GM18861 (cell line): ENCODE results near the gene XK.
"Not testable (repeated sequence)": the region's sequence is repeated elsewhere in the genome, so short reads cannot be mapped to it uniquely, and the experiment has no call there.

ENCODE experiments used
- ATAC-seq: cut with Tn5 transposase; IDR thresholded peaks from one replicate; pipeline ENCODE4 v1.9.1; 2021; ENCODE audit not compliant: unreplicated experiment

Gene XK

DNA sequence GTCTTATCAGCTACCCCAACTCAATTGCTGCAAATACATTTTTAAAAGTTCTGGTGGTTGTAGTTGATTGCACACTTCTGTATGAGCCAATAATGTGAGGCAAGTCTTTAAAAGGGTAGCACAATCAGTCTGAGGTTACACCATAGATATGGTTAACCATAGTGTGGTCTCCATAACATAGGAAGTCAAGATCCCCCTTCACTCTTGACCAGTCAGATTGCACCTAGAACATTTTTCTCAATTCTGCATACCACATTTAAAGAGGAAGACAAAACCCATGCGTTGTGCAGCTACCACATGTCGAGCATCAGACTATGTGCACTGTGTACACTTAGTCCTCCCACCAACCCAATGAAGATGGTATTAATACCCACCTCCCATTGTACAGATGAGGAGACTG is 67.8 kb downstream of the XK start:
- ATAC-seq: no peak

DNA sequence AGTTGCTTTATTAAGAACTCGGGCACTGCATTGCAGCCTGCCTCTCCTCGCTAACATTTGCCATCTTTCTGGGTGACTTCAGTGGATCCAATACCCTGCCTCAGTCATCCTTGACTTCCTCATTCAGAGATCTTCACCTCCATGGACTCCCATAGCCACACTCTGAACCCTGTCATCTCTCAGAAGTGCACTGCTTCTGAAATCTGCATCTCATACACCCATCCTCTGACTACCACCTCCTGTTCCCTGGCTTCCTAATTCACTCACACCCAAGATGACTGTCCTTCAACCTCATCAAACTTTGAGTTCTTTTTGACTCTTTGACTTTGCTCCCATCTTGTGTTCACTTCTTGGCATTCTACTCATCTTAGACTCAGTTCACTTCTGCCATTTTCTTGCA is 68.9 kb downstream of the XK start:
- ATAC-seq: no peak

GRCh38 chrX:37755025-37755424 is 69.4 kb downstream of the XK start:
- ATAC-seq: peak; percentile 92

DNA sequence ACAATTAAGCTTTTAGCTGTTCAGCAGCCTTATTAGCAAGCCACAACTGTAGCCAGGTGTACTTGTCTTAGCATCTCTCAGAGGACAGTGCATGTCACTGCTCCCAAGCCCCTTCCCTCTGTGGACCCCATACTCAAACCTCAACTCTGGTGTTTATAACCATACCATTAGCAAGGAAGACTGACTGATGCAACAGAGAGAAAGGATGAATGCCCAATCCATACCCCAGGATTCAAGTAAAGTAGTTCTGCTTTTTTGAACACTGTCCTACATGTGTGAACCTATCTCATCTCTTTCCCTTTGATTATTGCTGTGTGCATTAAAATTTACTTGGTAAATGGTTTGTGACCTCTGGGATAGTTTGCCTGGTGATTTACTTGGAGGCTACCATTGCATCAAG is 71.5 kb downstream of the XK start:
- ATAC-seq: no peak

GRCh38 chrX:37759351-37759750 is 73.8 kb downstream of the XK start:
- ATAC-seq: no peak

GRCh38 chrX:37759878-37760418 is 74.4 kb downstream of the XK start:
- no peak for ATAC-seq

DNA sequence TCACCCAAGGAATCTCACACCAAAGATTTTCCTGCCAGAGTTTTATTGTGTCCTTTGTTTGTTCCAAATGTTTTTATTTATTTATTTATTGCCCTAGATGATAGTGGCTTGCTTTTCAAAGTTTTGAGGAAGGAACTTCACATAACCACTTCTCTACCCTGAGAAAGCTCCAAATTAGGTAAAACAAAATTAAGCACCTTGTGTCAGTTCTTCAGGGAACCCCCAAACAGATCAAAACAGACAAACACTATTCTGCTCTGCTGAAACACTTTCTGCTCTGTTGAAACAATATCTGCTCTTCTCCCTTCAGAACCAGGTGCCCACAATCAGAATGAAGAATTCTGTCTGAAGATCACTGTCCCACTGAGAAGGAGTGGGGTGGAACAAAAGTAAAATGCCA is 77.8 kb downstream of the XK start:
- no peak for ATAC-seq

DNA sequence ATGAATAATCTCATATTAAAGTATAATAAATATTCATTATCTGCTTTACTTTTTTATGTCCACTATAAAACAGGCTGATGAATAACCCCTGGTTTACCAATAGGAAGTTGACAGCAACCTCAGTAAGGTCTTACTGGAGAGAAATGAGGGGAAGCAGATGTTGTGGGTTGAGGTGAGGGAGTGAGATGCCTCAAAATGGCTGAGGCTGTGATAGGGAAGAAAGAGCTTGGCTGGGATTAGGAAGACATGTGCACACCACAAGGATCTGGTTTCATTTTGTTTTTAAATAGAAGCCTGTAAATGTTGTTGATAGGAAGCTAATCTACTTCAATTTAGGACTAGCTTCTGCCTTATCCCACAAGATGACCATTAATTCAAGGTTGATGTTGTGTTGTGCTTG is 79.9 kb downstream of the XK start:
- ATAC-seq: no peak

DNA sequence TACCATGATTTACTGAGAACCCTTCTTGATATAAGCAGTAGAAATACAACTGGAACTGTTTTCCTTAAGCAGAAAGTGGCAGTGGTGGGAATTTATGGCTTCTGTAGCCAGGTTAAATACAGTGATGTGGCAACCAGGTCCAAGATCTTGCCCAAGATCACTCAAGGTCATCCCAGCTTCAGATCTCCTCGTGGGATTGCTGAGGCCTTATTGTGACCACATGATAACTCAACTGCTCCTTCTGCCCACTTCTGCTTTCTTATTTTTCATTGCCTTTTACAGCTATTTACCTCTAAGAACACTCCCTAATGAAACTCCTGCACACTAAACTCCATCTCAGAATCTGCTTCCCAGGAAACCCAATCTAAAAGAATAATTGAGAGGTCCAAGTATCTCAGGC is 81.8 kb downstream of the XK start:
- ATAC-seq: no peak

GRCh38 chrX:37768866-37769265 is 83.3 kb downstream of the XK start:
- ATAC-seq: not testable (repeated sequence)

DNA sequence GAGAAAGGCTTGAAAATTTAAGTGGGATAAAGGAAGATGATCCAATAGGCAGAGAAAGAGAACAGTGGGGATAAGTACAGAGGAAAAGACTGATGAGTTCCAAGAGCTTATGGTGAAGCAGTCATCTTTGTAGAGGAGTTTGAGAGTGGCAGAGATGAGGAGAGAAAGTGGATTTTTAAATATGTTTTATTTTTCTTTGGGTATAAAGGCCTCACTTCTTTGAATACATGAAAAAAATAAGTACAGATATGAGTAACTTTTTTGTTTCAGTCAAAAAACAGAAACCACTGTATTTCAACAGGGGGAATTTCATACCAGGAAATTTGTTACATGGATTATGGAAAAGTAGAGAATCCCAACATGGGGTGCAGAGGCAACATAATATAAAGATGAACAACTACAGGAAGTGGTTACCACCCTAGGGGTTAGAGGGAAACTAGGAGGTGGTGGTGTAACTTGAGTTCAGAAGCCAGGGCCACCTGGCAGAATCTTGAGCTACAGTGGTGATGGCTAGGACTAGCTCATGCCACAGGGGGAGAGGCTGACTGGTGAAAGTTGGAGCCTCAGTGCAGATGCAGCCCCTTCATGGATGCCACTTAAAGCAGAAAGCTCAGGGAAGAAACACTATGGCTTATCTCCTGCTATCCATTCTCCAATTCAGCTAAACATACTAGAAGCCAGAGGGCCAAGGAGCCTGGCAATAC is 90.8 kb downstream of the XK start:
- ATAC-seq: peak; percentile 59

- no peak for ATAC-seq
Observed at GRCh38 chrX:37776987-37777325, 91.4 kb downstream of the XK start.

DNA sequence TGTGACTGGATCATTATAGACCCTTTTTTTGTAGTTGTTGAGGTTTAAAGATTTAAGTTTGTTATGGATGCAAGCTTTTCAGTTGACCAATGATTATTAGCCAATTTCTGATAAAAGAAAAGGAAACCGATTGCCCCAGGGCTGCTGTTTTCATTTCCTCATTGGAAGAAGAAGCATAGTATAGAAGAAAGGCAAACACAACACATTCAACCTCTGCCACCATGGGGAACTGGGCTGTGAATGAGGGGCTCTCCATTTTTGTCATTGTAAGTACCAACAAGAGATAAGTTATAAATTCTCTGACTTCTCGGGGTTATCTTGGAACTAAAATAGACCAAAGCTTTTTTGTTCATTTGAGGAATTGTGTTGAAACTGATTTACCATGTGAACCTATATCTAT is 94.3 kb downstream of the XK start, which contains the start of gene CYBB:
TSS of gene CYBB (plus strand) at position 203 of the 400 bp plus-strand sequence. CDS start at position 222, 19 bp downstream.
- no peak for ATAC-seq

DNA sequence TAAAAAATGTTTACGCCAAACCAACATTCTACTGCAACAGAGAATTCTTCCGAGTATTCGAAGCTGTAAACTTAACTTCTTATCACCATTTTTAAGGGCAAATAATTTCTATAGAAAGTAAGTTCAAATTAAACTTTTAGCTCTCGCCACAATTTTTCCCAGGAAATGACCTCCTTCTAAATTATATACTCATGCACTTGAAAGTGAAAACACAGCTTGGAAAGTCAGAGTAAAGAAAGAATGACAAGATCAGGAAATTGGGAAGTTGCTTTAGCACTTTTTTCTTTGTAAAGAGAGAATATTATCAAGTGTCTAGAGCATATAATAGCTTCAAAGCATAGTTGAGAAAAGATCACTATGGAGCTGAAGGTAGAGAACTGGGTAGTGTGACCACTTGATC is 95.5 kb downstream of the XK start:
- no peak for ATAC-seq
